GM19397 (cell line): Measurements from ENCODE around the gene PURA.

Source experiments
- ATAC-seq: cut with Tn5 transposase; IDR thresholded peaks from one replicate; pipeline ENCODE4 v1.9.1; 2021; ENCODE audit warnings: mild to moderate bottlenecking, moderate library complexity; ENCODE audit not compliant: unreplicated experiment

PURA gene

DNA sequence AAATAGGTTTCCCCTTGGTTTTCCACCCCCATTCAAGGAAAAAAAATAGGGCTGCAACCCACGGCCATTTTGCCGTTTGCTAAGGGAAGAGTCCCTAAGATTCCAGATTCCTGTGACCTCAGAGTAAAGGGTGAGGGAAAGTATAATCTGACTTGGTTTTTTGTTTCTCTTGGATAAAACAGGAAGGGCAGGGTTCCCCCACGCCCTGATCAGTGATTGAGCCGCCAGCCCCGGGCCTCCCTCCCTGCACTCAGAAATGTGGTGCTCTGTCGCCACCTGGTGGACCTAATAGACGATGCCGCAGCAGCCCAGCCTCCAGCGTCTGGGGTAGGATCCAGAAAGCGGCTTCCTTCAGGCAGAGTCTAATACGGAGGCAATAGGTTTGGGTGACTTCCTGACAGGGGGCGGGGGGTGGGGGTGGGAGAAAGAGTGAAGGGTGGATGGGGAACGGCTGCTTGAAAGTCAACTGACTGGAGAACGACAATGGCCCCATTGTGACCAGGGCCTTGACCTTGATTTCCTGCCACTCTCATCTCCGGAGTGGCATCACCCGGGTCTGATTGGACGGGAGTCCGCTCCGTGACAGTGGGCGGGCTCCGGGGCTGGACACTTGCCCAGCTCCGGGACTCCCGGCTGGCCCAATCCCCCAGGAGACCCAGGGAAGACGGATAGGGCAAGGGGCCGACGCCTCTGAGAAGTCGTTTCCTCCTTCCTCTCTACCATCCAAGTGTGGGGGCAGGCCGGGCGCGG, 43.3 kb downstream of the PURA start:
- ATAC-seq: peak; percentile 93

DNA sequence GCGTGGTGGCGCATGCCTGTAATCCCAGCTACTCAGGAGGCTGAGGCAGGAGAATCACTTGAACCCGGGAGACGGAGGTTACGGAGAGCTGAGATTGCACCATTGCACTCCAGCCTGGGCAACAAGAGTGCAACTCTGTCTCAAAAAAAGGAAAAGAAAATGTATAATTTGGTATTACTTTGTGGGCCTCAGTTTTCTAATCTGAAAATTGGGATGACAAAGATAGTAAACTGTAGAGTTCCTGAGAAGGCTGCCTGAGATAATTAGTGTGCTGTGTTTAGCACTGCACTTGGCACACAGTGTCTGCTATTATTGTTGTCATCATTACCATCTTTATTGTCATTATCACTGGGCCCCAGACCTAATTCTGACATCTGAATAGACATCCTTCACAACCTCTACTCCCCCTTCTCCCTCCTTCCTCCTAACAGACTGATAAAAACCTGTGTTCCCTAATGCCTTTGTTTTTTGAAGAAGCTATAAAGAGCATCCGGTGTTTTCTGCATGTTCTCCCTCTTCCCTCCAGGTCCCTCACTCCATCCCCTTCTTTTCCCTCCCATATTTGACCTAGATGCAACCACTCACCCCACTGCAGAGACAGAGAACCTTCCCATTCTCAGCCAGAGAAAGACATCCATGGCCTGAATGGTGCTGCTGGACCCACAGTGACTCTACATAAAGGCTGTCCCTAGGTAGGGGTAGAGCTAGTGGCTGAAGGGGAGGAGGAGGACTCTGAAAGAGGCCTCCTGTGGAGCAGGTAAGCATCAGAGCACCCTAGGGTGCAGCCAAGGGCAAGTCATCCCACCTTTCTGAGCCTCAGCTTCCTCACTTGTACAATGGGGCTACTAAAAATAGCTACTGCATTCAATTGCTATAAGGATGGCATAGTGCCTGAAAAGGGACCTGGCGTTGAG, 45.4 kb downstream of the PURA start:
- ATAC-seq: no peak

DNA sequence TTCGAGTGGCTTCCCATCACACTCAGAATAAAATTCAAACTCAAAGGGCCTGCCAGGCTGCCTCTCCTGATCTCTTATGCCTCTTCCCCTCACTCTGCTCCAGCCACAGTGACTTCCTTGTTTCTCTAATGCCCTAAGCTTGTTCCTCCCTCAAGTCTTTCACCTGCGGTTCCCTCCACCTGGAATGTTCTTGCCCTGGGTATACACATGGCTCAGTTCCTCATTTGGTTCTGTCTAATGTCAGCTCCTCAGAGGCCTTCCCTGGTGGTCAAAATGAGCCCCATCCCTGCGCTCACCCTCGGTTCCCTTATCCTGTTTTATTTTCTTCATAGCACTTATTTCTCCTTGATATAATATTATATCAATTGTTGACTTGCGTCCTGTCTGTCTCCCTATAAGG, 48.4 kb downstream of the PURA start:
- no peak for ATAC-seq

DNA sequence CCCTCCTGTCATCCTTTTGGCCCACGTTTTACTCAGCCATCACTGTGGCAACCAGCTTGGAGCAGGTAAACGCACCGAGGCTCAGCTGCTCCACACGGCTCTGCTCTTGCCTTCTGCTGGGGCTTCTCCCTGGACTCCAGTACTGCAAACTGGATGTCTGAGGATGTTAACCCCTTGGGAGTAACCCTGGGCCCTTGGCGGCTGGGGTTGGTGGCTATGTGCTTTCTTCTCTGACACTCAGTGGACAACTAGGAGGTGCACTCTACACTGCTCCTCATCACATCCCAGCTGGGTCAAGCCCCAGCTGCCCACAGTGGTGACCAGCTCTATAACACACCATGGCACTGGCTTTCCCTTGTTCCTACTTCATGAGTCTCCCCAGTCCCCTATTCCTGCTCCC, 48.9 kb downstream of the PURA start:
- ATAC-seq: no peak

DNA sequence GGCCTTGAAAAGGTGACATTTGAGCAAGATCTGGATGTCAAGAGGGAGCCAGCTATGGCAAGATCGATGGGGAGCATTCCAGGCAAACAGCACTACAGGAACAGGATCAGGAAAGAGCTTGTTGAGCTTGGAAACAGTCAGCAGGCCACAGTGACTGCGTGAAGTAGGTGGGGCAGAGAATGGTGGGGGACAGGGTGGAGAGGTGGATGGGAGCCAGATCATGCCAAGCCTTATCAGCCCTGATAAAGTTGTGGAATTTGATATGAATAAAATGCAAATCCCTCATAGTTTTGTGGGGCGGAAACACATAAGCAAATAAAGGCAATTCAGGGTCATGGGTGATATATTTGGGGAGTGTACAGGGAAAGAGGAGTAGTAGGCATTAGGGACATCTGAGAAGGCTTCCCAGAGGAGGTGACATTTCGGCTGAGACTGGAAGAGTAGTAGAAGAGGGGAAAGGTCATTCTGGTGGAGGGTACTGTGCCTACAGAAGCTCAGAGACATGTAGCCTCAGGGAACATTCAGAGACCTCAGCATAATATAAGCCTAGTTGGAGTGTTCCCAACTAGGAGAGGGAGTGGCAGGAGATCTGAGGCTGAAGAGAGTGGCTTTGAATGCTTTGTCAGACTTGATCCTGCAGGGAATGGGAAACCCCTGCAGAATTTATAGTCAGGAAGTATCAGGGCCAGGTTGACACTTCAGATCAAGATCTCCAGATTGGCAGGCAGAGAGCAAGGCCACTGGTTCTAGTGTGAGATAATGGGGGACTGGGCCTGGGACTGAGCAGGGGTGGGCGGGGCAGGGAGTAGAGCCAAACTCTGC, 51.4 kb downstream of the PURA start:
- no peak for ATAC-seq

DNA sequence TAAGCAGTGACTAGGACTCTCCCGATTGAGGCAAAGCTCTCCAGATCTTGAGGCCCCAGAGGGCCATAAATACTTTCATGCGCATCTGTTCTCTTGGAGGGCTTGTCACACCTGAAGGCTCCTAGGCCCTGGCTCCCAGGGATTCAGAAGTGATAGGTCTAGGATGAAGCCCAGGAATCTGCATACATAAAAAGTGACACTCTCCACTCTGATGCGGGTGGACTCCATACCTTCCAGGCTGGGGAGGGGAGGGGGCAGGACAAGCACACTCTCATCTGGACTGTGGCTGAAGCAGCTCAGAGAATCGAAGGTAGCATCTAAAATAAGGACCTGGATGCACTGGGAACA, 52.0 kb downstream of the PURA start:
- ATAC-seq: no peak

DNA sequence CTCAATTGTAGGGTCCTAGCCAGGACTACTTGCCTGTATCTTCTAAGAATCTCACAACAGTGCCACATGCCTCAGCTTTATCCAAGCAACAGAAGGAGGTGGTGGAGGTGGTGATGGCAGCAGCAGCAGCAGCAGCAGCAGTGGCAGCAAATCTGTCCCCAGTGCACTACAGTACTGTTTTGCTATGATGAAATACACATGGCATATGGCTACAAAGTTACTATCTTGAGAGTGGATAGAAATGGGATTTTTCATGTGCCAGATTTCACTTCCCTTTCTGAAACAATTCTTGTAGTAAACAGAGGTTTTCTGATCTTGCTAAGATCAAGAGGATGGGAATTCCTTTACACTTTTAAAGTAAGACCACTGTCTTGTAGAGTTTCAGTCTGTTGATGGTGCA, 53.0 kb downstream of the PURA start:
- ATAC-seq: no peak

DNA sequence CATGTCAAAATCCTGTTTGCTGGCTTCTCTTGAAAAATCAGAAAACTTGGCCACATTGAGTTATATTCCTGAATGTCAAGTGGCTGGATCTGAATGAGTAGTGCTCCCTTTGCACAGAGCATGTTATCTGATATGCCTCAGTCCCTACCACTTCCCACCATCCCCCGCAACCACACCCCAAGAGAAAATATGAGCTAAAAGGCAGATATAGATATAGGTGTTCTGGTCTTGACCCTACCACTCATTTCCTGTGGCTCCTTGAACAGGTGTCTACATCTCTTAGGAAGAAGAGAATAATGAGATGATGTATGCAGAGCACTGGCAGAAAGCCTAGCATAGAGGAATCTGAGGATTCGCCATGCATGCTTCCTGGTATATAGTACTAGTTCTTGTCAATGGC, 54.5 kb downstream of the PURA start:
- ATAC-seq: no peak

DNA sequence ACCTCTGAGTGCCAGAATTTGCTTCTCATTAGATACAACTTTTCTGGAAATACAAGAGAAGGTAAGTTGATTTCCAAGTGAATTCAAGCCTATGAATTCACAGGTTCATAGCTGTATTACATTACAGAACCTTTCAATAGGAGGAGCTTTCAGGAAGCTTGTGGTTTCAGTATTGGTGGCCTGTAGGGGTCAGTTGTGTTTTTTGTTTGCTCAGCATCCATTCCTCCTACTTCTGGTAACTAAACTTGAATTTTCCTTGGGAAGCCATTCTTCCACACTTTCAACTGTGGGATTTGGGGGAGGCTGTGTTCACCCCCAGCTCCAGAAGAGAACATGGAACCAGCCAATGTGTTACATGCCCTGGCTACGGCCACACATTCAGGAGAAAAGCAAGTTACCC, 55.5 kb downstream of the PURA start:
- no peak for ATAC-seq

DNA sequence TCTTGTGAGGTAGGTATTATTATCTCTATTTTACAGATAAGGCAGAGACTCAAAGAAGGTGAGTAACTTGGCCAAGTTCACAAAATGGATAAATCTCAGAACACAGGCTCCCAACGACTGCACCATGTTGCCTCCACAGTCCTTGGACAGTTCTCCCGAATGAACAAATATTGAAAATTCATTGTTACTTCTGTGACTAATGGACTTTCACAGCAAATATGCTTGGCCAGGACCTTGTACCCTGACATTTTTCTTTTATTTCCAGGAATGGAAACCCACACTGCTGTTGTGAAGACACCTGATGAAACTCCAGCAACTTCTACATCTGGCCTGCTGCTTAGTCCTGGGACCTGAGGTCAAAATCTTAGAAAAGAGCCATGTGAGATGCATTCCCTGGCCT, 58.6 kb downstream of the PURA start:
- no peak for ATAC-seq

DNA sequence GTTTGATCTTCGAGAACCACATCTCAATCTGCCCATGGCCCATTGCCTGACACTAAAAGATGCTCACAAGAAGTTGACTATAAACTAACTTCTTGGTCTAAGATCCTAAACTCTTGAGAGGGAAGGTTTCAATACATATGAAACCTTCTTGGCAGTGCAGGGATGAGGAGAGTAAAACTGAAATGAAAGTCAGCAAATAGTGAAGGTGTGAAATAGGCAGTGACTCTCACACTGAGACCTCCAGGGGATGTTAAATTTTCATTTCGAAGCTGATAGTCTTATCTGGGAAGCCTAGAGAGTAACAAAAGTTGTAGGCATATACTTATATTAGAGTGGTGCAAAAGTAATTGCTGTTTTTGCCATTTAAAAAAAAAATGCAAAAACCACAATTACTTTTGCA, 60.1 kb downstream of the PURA start:
- no peak for ATAC-seq

DNA sequence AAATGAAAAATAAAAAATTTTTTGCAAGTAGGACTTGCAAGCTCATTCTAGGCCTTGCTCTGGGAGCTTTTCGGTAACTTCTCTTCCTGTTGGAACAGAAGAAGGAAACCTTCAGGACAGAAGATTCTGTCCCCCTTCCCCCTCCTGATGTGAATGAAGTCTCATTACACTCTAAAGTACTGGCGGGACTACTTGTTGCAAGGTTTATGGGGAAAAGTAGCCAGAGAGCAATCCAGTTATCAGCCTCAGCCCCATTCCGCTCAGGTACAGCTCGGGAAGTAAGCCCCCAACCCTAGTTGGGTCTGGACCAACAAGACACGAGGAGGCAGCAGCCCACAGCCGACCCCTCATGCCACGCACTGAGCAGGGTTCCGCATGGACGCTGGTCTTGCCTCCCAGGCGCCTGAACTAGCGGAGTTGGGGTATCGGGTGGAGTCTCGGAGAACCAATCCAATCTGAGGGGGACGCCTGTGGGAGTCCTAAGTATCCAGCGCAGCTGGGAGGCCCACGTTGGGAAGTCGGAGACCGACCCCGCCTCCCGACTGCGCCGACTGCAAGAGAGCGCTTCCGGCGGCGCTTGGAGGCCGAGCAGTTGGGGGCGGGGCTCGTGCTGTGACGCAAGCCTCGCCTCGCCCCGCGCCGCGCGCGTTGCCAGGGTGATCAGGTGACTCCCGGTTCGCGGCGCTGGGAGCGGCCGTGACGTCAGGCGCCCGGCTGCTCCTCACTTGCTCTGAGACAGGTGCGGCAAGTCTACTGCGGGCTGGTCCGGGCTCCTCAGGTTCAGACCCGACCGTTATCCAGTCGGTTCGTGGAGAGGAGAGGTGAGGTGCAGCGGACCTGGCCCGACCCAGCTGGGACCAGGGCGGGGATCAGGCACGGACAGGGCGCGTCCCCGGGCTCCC, 60.8 kb downstream of the PURA start, which contains the start of gene CYSTM1:
Gene CYSTM1 (plus strand): TSS at position 724 of the 902 bp plus-strand sequence. CDS start 19,278 bp downstream, outside the sequence.
- peak; percentile 93 for ATAC-seq
